ENCODE measurements around the gene RAD51B. TPM values are rescaled to one million over a fixed set of nuclear protein-coding genes. Genes with fewer than 3 reads are reported as not detected.

Gene RAD51B
- total RNA-seq, 4 donors from 2014 or later = 5.0 to 31.8 (median 20.6) TPM

GRCh38 chr14:68677901-68678300 is 858.3 kb downstream of the RAD51B start:
- Histone ChIP-seq H3K27me3 (no peaks in the 10 kb centered on the region), H3K27ac (no peak overlapping the region), H3K9me3 (no peaks in the 10 kb centered on the region), H3K36me3 (no peaks in the 10 kb centered on the region), H3K4me3 (no peak overlapping the region), H3K4me1 (peaks cover 3 to 32% (median 16%) of the 10 kb centered on the region in 4 donors)
- intact Hi-C loops (cut with DNase I; ENCODE audit: low total_unique reads) (no loop called here), in situ Hi-C loops (cut with MboI; ENCODE audit: low pct_ligation_motif_present in 1 of 4, low pct_unique_long_range_greater_than_20kb in 1 of 4, low sequenced_read_pairs in 3 of 4) (no loop called here)
- no peak for DNase-seq
- TF ChIP-seq, protein P1, sequence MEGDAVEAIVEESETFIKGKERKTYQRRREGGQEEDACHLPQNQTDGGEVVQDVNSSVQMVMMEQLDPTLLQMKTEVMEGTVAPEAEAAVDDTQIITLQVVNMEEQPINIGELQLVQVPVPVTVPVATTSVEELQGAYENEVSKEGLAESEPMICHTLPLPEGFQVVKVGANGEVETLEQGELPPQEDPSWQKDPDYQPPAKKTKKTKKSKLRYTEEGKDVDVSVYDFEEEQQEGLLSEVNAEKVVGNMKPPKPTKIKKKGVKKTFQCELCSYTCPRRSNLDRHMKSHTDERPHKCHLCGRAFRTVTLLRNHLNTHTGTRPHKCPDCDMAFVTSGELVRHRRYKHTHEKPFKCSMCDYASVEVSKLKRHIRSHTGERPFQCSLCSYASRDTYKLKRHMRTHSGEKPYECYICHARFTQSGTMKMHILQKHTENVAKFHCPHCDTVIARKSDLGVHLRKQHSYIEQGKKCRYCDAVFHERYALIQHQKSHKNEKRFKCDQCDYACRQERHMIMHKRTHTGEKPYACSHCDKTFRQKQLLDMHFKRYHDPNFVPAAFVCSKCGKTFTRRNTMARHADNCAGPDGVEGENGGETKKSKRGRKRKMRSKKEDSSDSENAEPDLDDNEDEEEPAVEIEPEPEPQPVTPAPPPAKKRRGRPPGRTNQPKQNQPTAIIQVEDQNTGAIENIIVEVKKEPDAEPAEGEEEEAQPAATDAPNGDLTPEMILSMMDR (IDR thresholded peaks at IDR 0.05) = no peak
- no peak for TF ChIP-seq EP300 (IDR thresholded peaks at IDR 0.05; ENCODE audit: low read depth)
- TF ChIP-seq POLR2AphosphoS5 (IDR thresholded peaks at IDR 0.05) = no peak
- no peak for TF ChIP-seq POLR2A (IDR thresholded peaks at IDR 0.05)
- 94 to 100% methylated on average over 4 to 11 of the region's 11 CpGs for WGBS, 2 donors (ENCODE audit: low coverage in 1 of 2)

DNA sequence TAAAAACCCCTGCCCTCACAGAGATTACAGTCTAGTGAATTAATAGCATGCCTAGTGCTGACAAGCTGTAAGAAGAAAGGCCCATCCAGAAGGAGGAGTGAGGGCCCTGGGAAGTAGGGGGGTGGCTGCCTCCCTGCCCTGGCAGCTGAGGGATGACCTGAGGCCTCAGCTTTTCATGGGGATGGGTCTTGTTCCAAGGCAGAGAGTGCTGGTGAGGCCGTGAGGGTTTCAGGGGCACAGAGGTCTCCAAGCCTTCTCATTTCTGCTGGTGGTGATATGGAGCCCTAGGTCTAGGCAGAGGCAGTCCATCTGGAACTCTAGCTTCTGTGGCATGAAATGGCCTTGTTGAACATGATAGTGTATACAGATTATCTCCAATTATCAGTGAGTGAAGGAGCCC is 858.9 kb downstream of the RAD51B start:
- Histone ChIP-seq H3K4me3 (no peak overlapping the region), H3K36me3 (no peaks in the 10 kb centered on the region), H3K27me3 (no peaks in the 10 kb centered on the region), H3K27ac (no peak overlapping the region), H3K4me1 (peaks cover 8 to 37% (median 21%) of the 10 kb centered on the region in 4 donors), H3K9me3 (no peaks in the 10 kb centered on the region)
- intact Hi-C loops (cut with DNase I; ENCODE audit: low total_unique reads) (no loop called here), in situ Hi-C loops (cut with MboI; ENCODE audit: low pct_ligation_motif_present in 1 of 4, low pct_unique_long_range_greater_than_20kb in 1 of 4, low sequenced_read_pairs in 3 of 4) (no loop called here)
- no peak for DNase-seq
- WGBS, 2 donors (ENCODE audit: low coverage in 1 of 2) = 88% methylated on average over 1 of the region's 1 CpG; no CpG with 5 or more reads in 1 of the 2 donors
- TF ChIP-seq, protein P1 (IDR thresholded peaks at IDR 0.05) = no peak
- no peak for TF ChIP-seq POLR2AphosphoS5 (IDR thresholded peaks at IDR 0.05)
- TF ChIP-seq POLR2A (IDR thresholded peaks at IDR 0.05) = no peak
- no peak for TF ChIP-seq EP300 (IDR thresholded peaks at IDR 0.05; ENCODE audit: low read depth)

DNA sequence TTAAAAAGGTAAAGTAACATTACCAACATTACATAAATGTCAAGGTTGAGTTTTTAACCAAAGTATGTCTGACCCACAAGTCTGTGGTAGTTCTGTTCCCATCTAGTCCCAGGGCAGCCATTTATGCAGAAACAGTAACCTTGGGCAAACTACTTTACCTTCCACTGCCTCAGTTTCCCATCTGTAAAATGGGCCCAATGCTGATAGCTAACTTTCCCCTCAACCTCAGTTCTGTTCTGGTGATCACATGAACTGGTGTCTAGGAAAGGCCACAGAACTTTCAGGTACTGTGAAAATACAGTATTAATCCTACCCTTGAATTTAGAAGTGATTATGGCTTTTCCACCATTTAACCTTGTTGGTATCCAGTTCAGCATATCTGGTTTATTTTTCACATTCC is 859.7 kb downstream of the RAD51B start:
- in situ Hi-C loops (cut with MboI; ENCODE audit: low pct_ligation_motif_present in 1 of 4, low pct_unique_long_range_greater_than_20kb in 1 of 4, low sequenced_read_pairs in 3 of 4) = no loop called here
- intact Hi-C loops (cut with DNase I; ENCODE audit: low total_unique reads) = no loop called here
- Histone ChIP-seq H3K27ac (no peak overlapping the region), H3K36me3 (no peaks in the 10 kb centered on the region), H3K4me3 (no peak overlapping the region), H3K4me1 (peaks cover 12 to 46% (median 27%) of the 10 kb centered on the region in 4 donors), H3K9me3 (no peaks in the 10 kb centered on the region), H3K27me3 (no peaks in the 10 kb centered on the region)
- no peak for DNase-seq
- TF ChIP-seq EP300 (IDR thresholded peaks at IDR 0.05; ENCODE audit: low read depth) (no peak), POLR2A (IDR thresholded peaks at IDR 0.05) (no peak), POLR2AphosphoS5 (IDR thresholded peaks at IDR 0.05) (no peak)
- TF ChIP-seq, protein P1 (IDR thresholded peaks at IDR 0.05) = no peak

GRCh38 chr14:68679746-68680467 is 860.3 kb downstream of the RAD51B start:
- H3K9me3 ChIP-seq = no peaks in the 10 kb centered on the region
- no peaks in the 10 kb centered on the region for H3K27me3 ChIP-seq
- TF ChIP-seq, protein P1 (IDR thresholded peaks at IDR 0.05) = no peak
- intact Hi-C loops (cut with DNase I; ENCODE audit: low total_unique reads) = no loop called here
- H3K4me3 ChIP-seq = no peak overlapping the region
- in situ Hi-C loops (cut with MboI; ENCODE audit: low pct_ligation_motif_present in 1 of 4, low pct_unique_long_range_greater_than_20kb in 1 of 4, low sequenced_read_pairs in 3 of 4) = no loop called here
- no peak for DNase-seq
- H3K27ac ChIP-seq = peak overlapping the region in 3 of 4 donors; percentile 81 to 85 (median 82)
- H3K4me1 ChIP-seq = peaks cover 12 to 50% (median 32%) of the 10 kb centered on the region in 4 donors
- no peaks in the 10 kb centered on the region for H3K36me3 ChIP-seq
- WGBS, 2 donors (ENCODE audit: low coverage in 1 of 2) = 52 to 53% methylated on average over 8 of the region's 8 CpGs
